Hepatocyte (in vitro differentiated cells): ENCODE results near the gene ACOT8. TPM values are rescaled to one million over a fixed set of nuclear protein-coding genes. Genes with fewer than 3 reads are reported as not detected.
"Not testable (repeated sequence)": the region's sequence is repeated elsewhere in the genome, so short reads cannot be mapped to it uniquely, and the experiment has no call there.

Source experiments
- DNase-seq: peaks from one replicate; pipeline ENCODE4 v3.0.0-alpha.2; 2016; ENCODE audit warnings: low spot score
- H2AFZ ChIP-seq: fragments of 200-600 bp; sonication (generic); 2 replicates; pipeline ENCODE4 v1.6.0; 2016; ENCODE audit warnings: antibody characterized with exemption, mild to moderate bottlenecking
- H3K27ac ChIP-seq: fragments of 200-600 bp; sonication (generic); 2 replicates; pipeline ENCODE4 v1.5.1; 2016; ENCODE audit warnings: mild to moderate bottlenecking
- H3K27me3 ChIP-seq: fragments of 200-600 bp; sonication (generic); 2 replicates; pipeline ENCODE4 v1.6.1; 2016
- H3K36me3 ChIP-seq: fragments of 200-600 bp; sonication (generic); replicated peaks from 2 replicates; pipeline ENCODE4 v1.5.1; 2016; ENCODE audit warnings: low read depth; ENCODE audit not compliant: insufficient read depth
- H3K4me1 ChIP-seq: fragments of 200-600 bp; sonication (generic); 2 replicates; pipeline ENCODE4 v1.5.1; 2016; ENCODE audit warnings: mild to moderate bottlenecking, moderate library complexity; ENCODE audit not compliant: insufficient read depth
- H3K4me2 ChIP-seq: fragments of 200-600 bp; sonication (generic); 2 replicates; pipeline ENCODE4 v1.6.0; 2016
- H3K4me3 ChIP-seq: fragments of 200-600 bp; sonication (generic); 2 replicates; pipeline ENCODE4 v1.5.1; 2016; ENCODE audit warnings: mild to moderate bottlenecking
- H3K79me2 ChIP-seq: fragments of 200-600 bp; sonication (generic); 2 replicates; pipeline ENCODE4 v1.6.0; 2017; ENCODE audit warnings: mild to moderate bottlenecking
- H3K9me2 ChIP-seq: fragments of 200-600 bp; sonication (generic); replicated peaks from 2 replicates; pipeline ENCODE4 v1.6.0; 2017; ENCODE audit warnings: mild to moderate bottlenecking; ENCODE audit not compliant: insufficient read depth
- H3K9me3 ChIP-seq: fragments of 200-600 bp; sonication (generic); 2 replicates; pipeline ENCODE4 v1.5.1; 2016; ENCODE audit warnings: low read depth, mild to moderate bottlenecking
- H4K20me1 ChIP-seq: fragments of 200-600 bp; sonication (generic); 2 replicates; pipeline ENCODE4 v1.6.0; 2016; ENCODE audit warnings: mild to moderate bottlenecking; ENCODE audit not compliant: insufficient read depth, poor library complexity, severe bottlenecking
- EZH2 ChIP-seq: fragments of 200-600 bp; sonication (generic); IDR thresholded peaks from 2 replicates; pipeline ENCODE4 v1.6.1; 2016; ENCODE audit warnings: antibody characterized with exemption, mild to moderate bottlenecking, borderline replicate concordance
- EZH2phosphoT487 ChIP-seq: fragments of 200-600 bp; sonication (generic); IDR thresholded peaks from one replicate; pipeline ENCODE4 v1.6.1; 2018; ENCODE audit warnings: antibody characterized with exemption, mild to moderate bottlenecking, low read depth, moderate library complexity; ENCODE audit not compliant: unreplicated experiment, severe bottlenecking
- WGBS: methylation state at CpG from one replicate; pipeline ENCODE4 v1.1.6; 2016; ENCODE audit warnings: low lambda C conversion rate; ENCODE audit errors: missing lambda C conversion rate; 5-methylcytosine and 5-hydroxymethylcytosine counted together
- polyA plus RNA-seq: library from polyadenylated mRNA; unstranded; fragments of >200 nt; fragmentation: Nextera tagmentation; extraction: Ambion mirVana; gene quantifications from 2 replicates; pipeline ENCODE4 v1.2.1, GENCODE V29; 2016
- total RNA-seq: library from RNA; depleted of rRNA; stranded (reverse); fragments of >200 nt; gene quantifications from 2 replicates; pipeline ENCODE4 v1.2.3, GENCODE V29; 2014
- TF ChIP-seq, protein P1 (sequence below): fragments of 200-600 bp; sonication (generic); IDR thresholded peaks from 2 replicates; pipeline ENCODE4 v1.5.1; 2016; ENCODE audit warnings: antibody characterized with exemption, mild to moderate bottlenecking; ENCODE audit not compliant: poor library complexity

Gene ACOT8
- total and polyA plus RNA-seq, 2 experiments from 2014 or later = 40.6 to 44.0 TPM

DNA sequence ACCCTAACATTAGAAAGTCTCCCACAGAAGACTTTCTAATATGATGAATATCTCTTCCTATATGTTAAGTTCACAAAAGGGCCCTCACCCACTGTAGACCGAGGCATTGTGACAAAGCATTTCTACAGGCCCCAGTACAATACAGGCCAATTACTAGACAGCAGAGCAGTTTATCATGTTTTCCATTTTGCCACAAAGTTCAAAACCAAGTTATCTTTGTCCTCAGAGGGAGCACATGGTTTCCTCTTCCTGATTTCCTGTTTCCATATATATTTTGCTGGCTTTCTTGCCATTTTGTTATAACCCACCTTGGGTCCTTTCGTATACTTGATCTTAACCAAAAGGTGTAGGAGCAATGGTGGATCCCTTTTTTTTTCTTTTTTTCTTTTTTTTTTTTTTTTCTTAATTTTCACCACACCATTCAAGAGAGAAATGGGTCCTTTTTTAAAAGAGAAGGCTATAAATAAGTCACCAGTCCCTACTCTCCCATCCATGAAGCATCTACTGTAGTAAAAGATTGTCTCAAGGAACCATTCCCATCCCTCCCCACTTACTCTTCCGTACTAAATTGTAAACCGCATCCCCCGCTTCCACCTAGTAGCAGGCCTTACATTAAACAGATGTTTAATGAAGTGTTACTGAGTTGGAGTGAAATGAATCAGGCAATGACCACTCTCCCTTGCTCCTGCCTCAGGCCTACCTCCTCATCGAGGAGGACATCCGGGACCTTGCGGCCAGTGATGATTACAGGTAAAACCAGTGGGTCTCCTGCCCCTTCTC, 46.8 kb downstream of the ACOT8 start:
- Histone ChIP-seq H3K9me2 (no peaks in the 10 kb centered on the region), H3K4me2 (no peak overlapping the region), H3K27ac (no peak overlapping the region), H2AFZ (no peak overlapping the region), H4K20me1 (no peaks in the 10 kb centered on the region), H3K79me2 (peaks cover 20% of the 10 kb centered on the region), H3K36me3 (no peaks in the 10 kb centered on the region), H3K4me1 (no peaks in the 10 kb centered on the region), H3K27me3 (no peaks in the 10 kb centered on the region), H3K4me3 (no peak overlapping the region), H3K9me3 (no peaks in the 10 kb centered on the region)
- TF ChIP-seq EZH2 = no peak
- TF ChIP-seq EZH2phosphoT487 = no peak
- TF ChIP-seq, protein P1, sequence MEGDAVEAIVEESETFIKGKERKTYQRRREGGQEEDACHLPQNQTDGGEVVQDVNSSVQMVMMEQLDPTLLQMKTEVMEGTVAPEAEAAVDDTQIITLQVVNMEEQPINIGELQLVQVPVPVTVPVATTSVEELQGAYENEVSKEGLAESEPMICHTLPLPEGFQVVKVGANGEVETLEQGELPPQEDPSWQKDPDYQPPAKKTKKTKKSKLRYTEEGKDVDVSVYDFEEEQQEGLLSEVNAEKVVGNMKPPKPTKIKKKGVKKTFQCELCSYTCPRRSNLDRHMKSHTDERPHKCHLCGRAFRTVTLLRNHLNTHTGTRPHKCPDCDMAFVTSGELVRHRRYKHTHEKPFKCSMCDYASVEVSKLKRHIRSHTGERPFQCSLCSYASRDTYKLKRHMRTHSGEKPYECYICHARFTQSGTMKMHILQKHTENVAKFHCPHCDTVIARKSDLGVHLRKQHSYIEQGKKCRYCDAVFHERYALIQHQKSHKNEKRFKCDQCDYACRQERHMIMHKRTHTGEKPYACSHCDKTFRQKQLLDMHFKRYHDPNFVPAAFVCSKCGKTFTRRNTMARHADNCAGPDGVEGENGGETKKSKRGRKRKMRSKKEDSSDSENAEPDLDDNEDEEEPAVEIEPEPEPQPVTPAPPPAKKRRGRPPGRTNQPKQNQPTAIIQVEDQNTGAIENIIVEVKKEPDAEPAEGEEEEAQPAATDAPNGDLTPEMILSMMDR = no peak
- DNase-seq = no peak
- WGBS = 98% methylated on average over 8 of the region's 8 CpGs

DNA sequence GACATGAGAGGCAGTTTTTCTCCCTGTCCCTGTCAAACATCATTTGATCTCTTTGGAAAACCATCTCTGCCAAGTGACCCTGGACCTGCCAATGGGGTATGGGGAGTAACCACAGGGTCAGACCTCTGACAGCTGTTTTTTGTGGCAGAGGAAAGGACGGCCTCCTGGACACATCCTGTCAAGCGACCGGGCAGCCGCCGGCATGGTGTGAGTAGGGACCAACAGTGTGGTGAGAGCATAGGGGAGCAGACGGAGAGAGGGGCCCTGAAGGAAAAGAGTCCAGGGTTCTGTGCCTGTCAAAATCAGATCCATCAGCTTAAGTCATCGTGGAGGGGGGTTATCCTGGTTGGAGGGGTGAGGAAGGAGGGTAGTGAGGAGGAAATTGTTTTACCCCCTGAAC, 55.3 kb downstream of the ACOT8 start:
- Histone ChIP-seq H3K9me2 (no peaks in the 10 kb centered on the region), H3K27me3 (no peaks in the 10 kb centered on the region), H2AFZ (no peak overlapping the region), H3K4me2 (no peak overlapping the region), H4K20me1 (no peaks in the 10 kb centered on the region), H3K79me2 (no peaks in the 10 kb centered on the region), H3K9me3 (no peaks in the 10 kb centered on the region), H3K36me3 (no peaks in the 10 kb centered on the region), H3K4me1 (no peaks in the 10 kb centered on the region), H3K4me3 (no peak overlapping the region), H3K27ac (no peak overlapping the region)
- DNase-seq = no peak
- TF ChIP-seq EZH2 (no peak), EZH2phosphoT487 (no peak)
- TF ChIP-seq, protein P1 = no peak
- 93% methylated on average over 7 of the region's 7 CpGs for WGBS

DNA sequence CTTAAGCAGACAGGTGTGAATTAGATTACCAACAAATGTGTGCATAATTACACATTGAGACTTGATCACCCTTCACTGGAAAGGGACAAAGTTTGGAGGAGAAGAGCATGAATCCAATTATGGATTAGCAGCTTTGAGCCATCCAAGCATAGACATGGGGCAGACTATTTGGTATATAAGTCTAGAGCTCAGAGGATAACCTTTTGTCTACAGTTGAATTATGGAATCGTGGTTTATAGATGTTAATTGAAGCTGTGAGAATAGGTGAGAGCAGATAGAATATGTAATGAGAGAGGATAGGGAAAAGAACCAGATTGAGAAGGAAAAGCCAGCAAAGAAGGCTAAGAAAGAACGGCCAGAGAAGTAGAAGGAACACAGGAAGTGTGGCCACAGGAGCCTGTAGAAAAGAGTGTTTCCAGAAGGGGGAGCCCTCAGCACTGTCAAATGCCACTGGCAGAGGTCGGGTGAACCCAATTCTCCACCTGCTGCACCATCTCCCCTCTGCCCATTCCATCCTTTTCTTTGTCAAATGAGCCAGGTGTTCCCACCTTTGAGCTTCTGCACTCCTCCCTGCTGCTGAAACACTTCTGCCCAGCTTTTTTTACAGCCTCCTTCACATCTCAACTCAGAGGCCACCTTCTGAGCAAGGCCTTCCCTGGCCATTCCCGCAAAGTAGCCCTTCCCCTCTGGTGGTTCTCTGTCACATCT, 58.1 kb downstream of the ACOT8 start:
- peak; percentile 79 for DNase-seq

DNA sequence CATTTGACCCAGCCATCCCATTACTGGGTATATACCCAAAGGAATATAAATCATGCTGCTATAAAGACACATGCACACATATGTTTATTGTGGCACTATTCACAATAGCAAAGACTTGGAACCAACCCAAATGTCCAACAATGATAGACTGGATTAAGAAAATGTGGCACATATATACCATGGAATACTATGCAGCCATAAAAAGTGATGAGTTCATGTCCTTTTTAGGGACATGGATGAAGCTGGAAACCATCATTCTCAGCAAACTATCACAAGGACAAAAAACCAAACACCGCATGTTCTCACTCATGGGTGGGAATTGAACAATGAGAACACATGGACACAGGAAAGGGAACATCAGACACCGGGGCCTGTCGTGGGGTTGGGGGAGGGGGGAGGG, 59.2 kb downstream of the ACOT8 start:
- not testable (repeated sequence) for H3K27me3 ChIP-seq, H3K9me2 ChIP-seq, H3K79me2 ChIP-seq, H3K9me3 ChIP-seq, H2AFZ ChIP-seq, DNase-seq, H3K4me3 ChIP-seq, H3K4me1 ChIP-seq, H3K27ac ChIP-seq, H3K36me3 ChIP-seq, H3K4me2 ChIP-seq, H4K20me1 ChIP-seq
- 79% methylated on average over 3 of the region's 3 CpGs for WGBS

More for the DNA sequence above, 58.1 kb downstream of the ACOT8 start:
- Histone ChIP-seq H3K9me3 (no peaks in the 10 kb centered on the region), H3K27me3 (no peaks in the 10 kb centered on the region), H2AFZ (no peak overlapping the region), H3K36me3 (no peaks in the 10 kb centered on the region), H3K27ac (peak overlapping the region; percentile 34), H3K79me2 (no peaks in the 10 kb centered on the region), H3K4me3 (no peak overlapping the region), H3K4me2 (no peak overlapping the region), H3K4me1 (no peaks in the 10 kb centered on the region), H4K20me1 (no peaks in the 10 kb centered on the region), H3K9me2 (no peaks in the 10 kb centered on the region)
- 41% methylated on average over 4 of the region's 4 CpGs for whole genome bisulfite sequencing
- TF ChIP-seq, protein P1 = peak; percentile 63
- TF ChIP-seq EZH2phosphoT487 = no peak

DNA sequence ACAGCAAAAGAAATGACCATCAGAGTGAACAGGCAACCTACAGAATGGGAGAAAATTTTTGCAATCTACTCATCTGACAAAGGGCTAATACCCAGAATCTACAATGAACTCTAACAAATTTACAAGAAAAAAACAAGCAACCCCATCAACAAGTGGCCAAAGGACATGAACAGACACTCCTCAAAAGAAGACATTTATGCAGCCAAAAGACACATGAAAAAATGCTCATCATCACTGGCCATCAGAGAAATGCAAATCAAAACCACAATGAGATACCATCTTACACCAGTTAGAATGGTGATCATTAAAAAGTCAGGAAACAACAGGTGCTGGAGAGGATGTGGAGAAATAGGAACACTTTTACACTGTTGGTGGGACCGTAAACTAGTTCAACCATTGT, 59.7 kb downstream of the ACOT8 start:
- H3K4me2 ChIP-seq, H3K9me3 ChIP-seq, DNase-seq, H3K4me1 ChIP-seq, H3K27me3 ChIP-seq, H3K4me3 ChIP-seq, H4K20me1 ChIP-seq, H3K79me2 ChIP-seq, H2AFZ ChIP-seq, H3K36me3 ChIP-seq, H3K9me2 ChIP-seq, H3K27ac ChIP-seq: not testable (repeated sequence)
- no CpG with 5 or more reads among the region's 1 CpG for WGBS
